PC-3 (cell line): Measurements from ENCODE around the gene MIDN. TPM values are rescaled to one million over a fixed set of nuclear protein-coding genes. Genes with fewer than 3 reads are reported as not detected.

Source experiments
- ATAC-seq: fragments of 200-7000 bp; cut with Tn5 transposase; 2 replicates; pipeline ENCODE4 v1.9.1; 2020; ENCODE audit warnings: mild to moderate bottlenecking, moderate library complexity
- BruUV-seq: library from RNA; stranded (reverse); fragments of 400-500 nt; replicated peaks from 2 replicates; lab custom pipeline; 2021; lab: Mats Ljungman, UMichigan
- CTCF ChIA-PET: fragments of 300-600 bp; sonication (Branson Sonifier 250); formaldehyde crosslinking; loops from one replicate; lab custom pipeline; 2022; ENCODE audit warnings: antibody characterized with exemption; lab: Charles Lee
- POLR2A ChIA-PET: fragments of 300-600 bp; sonication (Branson Sonifier 250); formaldehyde crosslinking; loops from one replicate; lab custom pipeline; 2022; ENCODE audit warnings: antibody characterized with exemption; ENCODE audit not compliant: unreplicated experiment; lab: Charles Lee
- DNase-seq: peaks from one replicate; pipeline ENCODE4 v3.0.0-alpha.2; 2015
- H2AFZ ChIP-seq: fragments of 300-600 bp; sonication (generic); 2 replicates; pipeline ENCODE4 v1.6.0; 2016; ENCODE audit warnings: antibody characterized with exemption, low read length
- H3F3A ChIP-seq: fragments of 300-600 bp; sonication (generic); one replicate; pipeline ENCODE4 v1.6.0; 2017; ENCODE audit warnings: antibody characterized with exemption, low read length, control low read depth, mild to moderate bottlenecking; ENCODE audit not compliant: unreplicated experiment
- H3K27ac ChIP-seq: fragments of 300-600 bp; sonication (generic); 2 replicates; pipeline ENCODE4 v1.5.1; 2016; ENCODE audit warnings: mild to moderate bottlenecking, low read length
- H3K27me3 ChIP-seq: fragments of 300-600 bp; sonication (generic); 2 replicates; pipeline ENCODE4 v1.6.1; 2016; ENCODE audit warnings: low read length, mixed read lengths
- H3K36me3 ChIP-seq: fragments of 300-600 bp; sonication (generic); 2 replicates; pipeline ENCODE4 v1.6.1; 2016; ENCODE audit warnings: low read depth, mixed run types, low read length, mixed read lengths
- H3K4me1 ChIP-seq: fragments of 300-600 bp; sonication (generic); 2 replicates; pipeline ENCODE4 v1.5.1; 2016; ENCODE audit warnings: low read length; ENCODE audit not compliant: insufficient read depth
- H3K4me2 ChIP-seq: fragments of 300-600 bp; sonication (generic); 2 replicates; pipeline ENCODE4 v1.6.0; 2016; ENCODE audit warnings: low read length
- H3K4me3 ChIP-seq: fragments of 300-600 bp; sonication (generic); 2 replicates; pipeline ENCODE4 v1.5.1; 2016; ENCODE audit warnings: mild to moderate bottlenecking, low read length, mixed read lengths
- H3K79me2 ChIP-seq: fragments of 300-600 bp; sonication (generic); 2 replicates; pipeline ENCODE4 v1.6.1; 2017; ENCODE audit warnings: low read length, mixed read lengths
- H3K9ac ChIP-seq: fragments of 300-600 bp; sonication (generic); 2 replicates; pipeline ENCODE4 v1.6.0; 2016; ENCODE audit warnings: mild to moderate bottlenecking, low read length
- H3K9me2 ChIP-seq: fragments of 300-600 bp; sonication (generic); replicated peaks from 2 replicates; pipeline ENCODE4 v1.6.1; 2016; ENCODE audit warnings: mixed run types, low read length, mixed read lengths
- H3K9me3 ChIP-seq: fragments of 300-600 bp; sonication (generic); 2 replicates; pipeline ENCODE4 v1.6.1; 2016; ENCODE audit warnings: low read length, mixed read lengths
- H4K20me1 ChIP-seq: fragments of 300-600 bp; sonication (generic); 2 replicates; pipeline ENCODE4 v1.6.1; 2016; ENCODE audit warnings: low read length, mixed read lengths
- EZH2 ChIP-seq: fragments of 300-600 bp; sonication (generic); IDR thresholded peaks from one replicate; pipeline ENCODE4 v1.6.1; 2017; ENCODE audit warnings: antibody characterized with exemption, mild to moderate bottlenecking, low read length; ENCODE audit not compliant: unreplicated experiment
- EZH2phosphoT487 ChIP-seq: fragments of 300-600 bp; sonication (generic); IDR thresholded peaks from 2 replicates; pipeline ENCODE4 v1.6.1; 2018; ENCODE audit warnings: mild to moderate bottlenecking, antibody characterized with exemption, low read length, borderline replicate concordance
- intact Hi-C: fragments of 100-400 bp; cut with micrococcal nuclease; formaldehyde crosslinking; loops from 2 replicates; pipeline ENCODE4 v1.9.0; 2023
- total RNA-seq: library from RNA; depleted of rRNA; stranded (reverse); fragments of >200 nt; gene quantifications from 2 replicates; pipeline ENCODE4 v1.2.3, GENCODE V29; 2014
- TF ChIP-seq, protein P1 (sequence below): fragments of 300-600 bp; sonication (generic); conservative IDR thresholded peaks from 2 replicates; pipeline ENCODE4 v1.5.1; 2017; ENCODE audit warnings: antibody characterized with exemption, low read depth, mild to moderate bottlenecking, low read length

The MIDN gene
- total RNA-seq, 1 experiment from 2014 or later: 17.3 TPM

DNA sequence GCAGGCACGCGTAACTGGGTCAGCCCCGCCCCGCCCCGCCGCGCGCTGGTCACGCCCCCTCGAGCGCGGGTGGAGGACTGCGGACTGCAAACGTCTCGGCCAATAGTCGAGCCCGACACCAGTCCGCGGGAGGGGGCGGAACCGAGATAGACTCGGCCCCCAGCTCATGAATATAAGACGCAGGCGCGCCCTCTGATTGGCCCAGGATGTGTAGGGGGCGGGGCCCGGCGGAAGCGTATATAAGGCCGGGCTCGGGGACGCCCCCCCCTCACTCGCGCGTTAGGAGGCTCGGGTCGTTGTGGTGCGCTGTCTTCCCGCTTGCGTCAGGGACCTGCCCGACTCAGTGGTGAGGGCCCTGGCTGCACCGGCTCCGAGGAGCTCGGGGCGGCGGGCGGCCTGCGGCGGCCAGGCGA lies 20.7 kb downstream of the MIDN start, which contains the start of gene CIRBP:
CIRBP (plus strand) TSS at position 268 of the 413 bp plus-strand sequence. CDS start 1,602 bp downstream, outside the sequence.
- Histone ChIP-seq H3K9me3 (no peaks in the 10 kb centered on the region), H2AFZ (peak within 1 kb of the TSS; percentile 26; the same call in 1 of the 2 replicates), H3K4me3 (peak within 1 kb of the TSS; percentile 71), H3K9ac (peak within 1 kb of the TSS; percentile 85), H4K20me1 (no peaks in the 10 kb centered on the region), H3K4me2 (peak within 1 kb of the TSS; percentile 98), H3K27ac (peak within 1 kb of the TSS; percentile 94), H3K27me3 (no peaks in the 10 kb centered on the region), H3K9me2 (no peaks in the 10 kb centered on the region), H3K4me1 (peaks cover 70% of the 10 kb centered on the region), H3F3A (no peaks in the 10 kb centered on the region), H3K36me3 (peaks cover 4% of the 10 kb centered on the region; the same call in 1 of the 2 replicates), H3K79me2 (peaks cover 46% of the 10 kb centered on the region)
- ATAC-seq (peak; percentile 35), DNase-seq (peak; percentile 95)
- TF ChIP-seq EZH2phosphoT487: no peak
- TF ChIP-seq, protein P1, sequence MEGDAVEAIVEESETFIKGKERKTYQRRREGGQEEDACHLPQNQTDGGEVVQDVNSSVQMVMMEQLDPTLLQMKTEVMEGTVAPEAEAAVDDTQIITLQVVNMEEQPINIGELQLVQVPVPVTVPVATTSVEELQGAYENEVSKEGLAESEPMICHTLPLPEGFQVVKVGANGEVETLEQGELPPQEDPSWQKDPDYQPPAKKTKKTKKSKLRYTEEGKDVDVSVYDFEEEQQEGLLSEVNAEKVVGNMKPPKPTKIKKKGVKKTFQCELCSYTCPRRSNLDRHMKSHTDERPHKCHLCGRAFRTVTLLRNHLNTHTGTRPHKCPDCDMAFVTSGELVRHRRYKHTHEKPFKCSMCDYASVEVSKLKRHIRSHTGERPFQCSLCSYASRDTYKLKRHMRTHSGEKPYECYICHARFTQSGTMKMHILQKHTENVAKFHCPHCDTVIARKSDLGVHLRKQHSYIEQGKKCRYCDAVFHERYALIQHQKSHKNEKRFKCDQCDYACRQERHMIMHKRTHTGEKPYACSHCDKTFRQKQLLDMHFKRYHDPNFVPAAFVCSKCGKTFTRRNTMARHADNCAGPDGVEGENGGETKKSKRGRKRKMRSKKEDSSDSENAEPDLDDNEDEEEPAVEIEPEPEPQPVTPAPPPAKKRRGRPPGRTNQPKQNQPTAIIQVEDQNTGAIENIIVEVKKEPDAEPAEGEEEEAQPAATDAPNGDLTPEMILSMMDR: no peak
- TF ChIP-seq EZH2: no peak
- ChIA-PET CTCF (interaction anchor here (0.6 to 1.2 kb wide), 3 partner anchors 11 to 25 kb away, joined by 3 to 16 read pairs (median 4); no protein-coding TSS in a partner anchor), POLR2A (interaction anchor here (0.5 to 1.2 kb wide), 12 partner anchors 10 to 252 kb away, joined by 3 to 29 read pairs (median 6); partner anchors contain the start of gene SBNO2)
- no TSS peak for BruUV-seq
- intact Hi-C loops: loop anchor here (1.0 kb wide), 1 partner anchor 17 kb away; no protein-coding TSS in a partner anchor

DNA sequence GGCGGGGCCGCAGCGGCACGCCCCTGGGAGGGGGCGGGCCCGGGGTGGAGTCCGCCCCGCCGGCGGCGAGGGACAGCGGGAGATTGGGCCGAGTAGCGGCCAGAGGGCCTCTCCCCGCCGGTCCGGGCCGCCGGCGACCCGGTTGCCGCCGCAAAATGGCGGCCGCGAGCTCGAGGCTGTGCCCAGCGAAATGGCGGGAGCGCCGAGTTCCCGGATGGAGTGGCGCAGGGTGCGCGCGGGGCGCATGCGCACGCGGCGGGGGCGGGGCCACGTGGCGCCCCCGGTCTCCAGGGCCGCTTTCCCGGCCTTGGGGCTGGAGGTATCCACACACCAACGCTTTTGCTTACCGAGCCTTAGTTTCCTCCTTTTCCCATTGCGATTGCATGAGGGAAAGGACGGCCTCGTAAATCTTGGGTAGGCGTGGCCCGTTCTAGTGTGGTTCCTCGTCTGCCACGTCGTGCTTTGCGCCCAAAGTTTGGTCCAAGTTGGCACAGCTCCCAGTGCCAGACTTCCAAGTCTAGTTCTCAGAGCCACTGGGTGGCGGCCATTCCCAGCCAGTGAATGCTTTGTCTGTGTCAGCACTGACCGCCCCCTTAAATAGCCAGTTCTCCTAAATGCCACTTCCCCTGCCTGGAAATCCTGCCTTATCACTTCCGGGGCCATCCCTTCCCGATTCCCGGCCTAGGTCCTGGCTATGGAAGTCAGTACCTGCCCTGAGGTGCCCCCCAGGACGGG lies 21.3 kb downstream of the MIDN start:
- TF ChIP-seq EZH2phosphoT487: no peak
- TF ChIP-seq EZH2: no peak
- no peaks in the 10 kb centered on the region for H3K9me2 ChIP-seq
- POLR2A ChIA-PET: interaction anchor here (0.6 to 1.2 kb wide), 10 partner anchors 11 to 496 kb away, joined by 3 to 29 read pairs (median 10); partner anchors contain the start of gene SBNO2
- H3K36me3 ChIP-seq: peaks cover 6% of the 10 kb centered on the region; the same call in 1 of the 2 replicates
- no peaks in the 10 kb centered on the region for H3F3A ChIP-seq
- H3K27me3 ChIP-seq: no peaks in the 10 kb centered on the region
- peaks cover 76% of the 10 kb centered on the region for H3K4me1 ChIP-seq
- H2AFZ ChIP-seq: peak overlapping the region; percentile 26; the same call in 1 of the 2 replicates
- no peaks in the 10 kb centered on the region for H3K9me3 ChIP-seq
- intact Hi-C loops: loop anchor here (1.0 to 10.0 kb wide), 2 partner anchors 17 to 85 kb away; a partner anchor contains a TSS
- peak overlapping the region; percentile 94 for H3K27ac ChIP-seq
- H3K79me2 ChIP-seq: peaks cover 51% of the 10 kb centered on the region
- H4K20me1 ChIP-seq: no peaks in the 10 kb centered on the region
- peak overlapping the region; percentile 85 for H3K9ac ChIP-seq
- TSS peak; percentile 70 for BruUV-seq
- H3K4me3 ChIP-seq: peak overlapping the region; percentile 71
- CTCF ChIA-PET: interaction anchor here (1.0 to 1.2 kb wide), 2 partner anchors 17 to 26 kb away, joined by 4 to 16 read pairs; no protein-coding TSS in a partner anchor
- DNase-seq (peak; percentile 78), ATAC-seq (peak; percentile 3)
- peak overlapping the region; percentile 98 for H3K4me2 ChIP-seq

DNA sequence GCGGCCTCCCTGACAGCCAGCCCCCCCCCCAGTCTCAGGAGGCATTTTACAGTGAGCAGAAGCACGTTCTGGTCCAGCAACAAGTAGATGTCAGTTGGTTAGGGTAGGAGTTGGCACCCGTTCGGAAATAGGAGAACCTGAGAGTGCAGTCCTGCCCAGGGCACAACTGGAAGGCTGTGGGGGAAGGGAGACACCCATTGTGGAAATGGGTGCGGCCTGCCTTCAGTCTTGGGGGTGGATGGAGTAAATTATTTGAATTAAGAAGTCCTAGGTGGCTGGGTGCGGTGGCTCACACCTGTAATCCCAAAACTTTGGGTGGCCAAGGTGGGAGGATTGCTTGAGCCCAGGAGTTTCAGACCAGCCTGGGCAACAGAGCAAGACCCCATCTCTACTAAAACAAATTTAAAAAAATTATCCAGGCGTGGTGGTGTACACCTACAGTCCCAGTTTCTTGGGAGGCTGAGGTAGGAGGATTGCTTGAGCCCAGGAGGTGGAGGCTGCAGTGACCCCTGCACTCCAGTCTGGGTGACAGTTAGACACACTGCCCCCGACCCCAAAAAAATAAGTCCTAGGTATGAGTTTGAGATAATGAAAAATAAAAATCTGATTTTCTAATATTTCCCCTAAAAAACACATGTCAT lies 21.9 kb downstream of the MIDN start:
- DNase-seq (peak; percentile 51), ATAC-seq (no peak)
- BruUV-seq: no TSS peak
- Histone ChIP-seq H3K4me1 (peaks cover 74% of the 10 kb centered on the region), H3K36me3 (peaks cover 6% of the 10 kb centered on the region; the same call in 1 of the 2 replicates), H3K9me3 (no peaks in the 10 kb centered on the region), H3K9me2 (no peaks in the 10 kb centered on the region), H3K27me3 (no peaks in the 10 kb centered on the region), H3K79me2 (peaks cover 56% of the 10 kb centered on the region), H2AFZ (0 out of 2 replicates have a peak overlapping the region, but pooled peaks have one; percentile 26), H3K27ac (peak overlapping the region; percentile 94), H3K4me2 (peak overlapping the region; percentile 98), H4K20me1 (no peaks in the 10 kb centered on the region), H3F3A (no peaks in the 10 kb centered on the region), H3K4me3 (peak overlapping the region; percentile 71), H3K9ac (peak overlapping the region; percentile 85)
- intact Hi-C loops: loop anchor here (10.0 kb wide), 1 partner anchor 84 kb away; a partner anchor contains a TSS
- TF ChIP-seq EZH2: no peak
- TF ChIP-seq, protein P1: no peak
- TF ChIP-seq EZH2phosphoT487: no peak
- ChIA-PET POLR2A (no interaction called here), CTCF (no interaction called here)
